GM12873 (cell line): ENCODE measurements around the gene CXCR5.

Experiments used
- TF ChIP-seq, protein P1 (sequence below): IDR thresholded peaks from 2 replicates; pipeline ENCODE4 v1.5.1; 2012; ENCODE audit warnings: low read depth, mild to moderate bottlenecking, moderate library complexity, low read length, control low read depth; ENCODE audit not compliant: insufficient read depth; ENCODE audit errors: missing control alignments

The CXCR5 gene

DNA sequence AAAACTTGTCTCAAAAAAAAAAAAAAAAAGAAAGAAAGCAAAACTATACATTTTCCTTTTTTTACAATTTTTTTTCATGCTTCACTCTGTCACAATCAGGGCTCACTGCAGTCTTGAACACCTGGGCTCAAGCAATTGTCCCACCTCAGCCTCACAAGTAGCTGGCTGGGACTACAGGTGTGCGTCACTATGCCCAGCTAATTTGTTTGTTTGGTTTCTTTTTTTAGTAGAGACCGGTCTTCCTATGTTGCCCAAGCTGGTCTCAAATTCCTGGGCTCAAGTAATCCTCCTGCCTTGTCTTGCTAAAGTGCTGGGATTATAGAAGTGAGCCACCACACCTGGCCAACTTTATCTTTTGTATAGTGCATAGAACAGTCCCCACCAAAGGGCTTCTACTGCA lies 15.0 kb upstream of the CXCR5 start:
- TF ChIP-seq, protein P1, sequence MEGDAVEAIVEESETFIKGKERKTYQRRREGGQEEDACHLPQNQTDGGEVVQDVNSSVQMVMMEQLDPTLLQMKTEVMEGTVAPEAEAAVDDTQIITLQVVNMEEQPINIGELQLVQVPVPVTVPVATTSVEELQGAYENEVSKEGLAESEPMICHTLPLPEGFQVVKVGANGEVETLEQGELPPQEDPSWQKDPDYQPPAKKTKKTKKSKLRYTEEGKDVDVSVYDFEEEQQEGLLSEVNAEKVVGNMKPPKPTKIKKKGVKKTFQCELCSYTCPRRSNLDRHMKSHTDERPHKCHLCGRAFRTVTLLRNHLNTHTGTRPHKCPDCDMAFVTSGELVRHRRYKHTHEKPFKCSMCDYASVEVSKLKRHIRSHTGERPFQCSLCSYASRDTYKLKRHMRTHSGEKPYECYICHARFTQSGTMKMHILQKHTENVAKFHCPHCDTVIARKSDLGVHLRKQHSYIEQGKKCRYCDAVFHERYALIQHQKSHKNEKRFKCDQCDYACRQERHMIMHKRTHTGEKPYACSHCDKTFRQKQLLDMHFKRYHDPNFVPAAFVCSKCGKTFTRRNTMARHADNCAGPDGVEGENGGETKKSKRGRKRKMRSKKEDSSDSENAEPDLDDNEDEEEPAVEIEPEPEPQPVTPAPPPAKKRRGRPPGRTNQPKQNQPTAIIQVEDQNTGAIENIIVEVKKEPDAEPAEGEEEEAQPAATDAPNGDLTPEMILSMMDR: no peak

DNA sequence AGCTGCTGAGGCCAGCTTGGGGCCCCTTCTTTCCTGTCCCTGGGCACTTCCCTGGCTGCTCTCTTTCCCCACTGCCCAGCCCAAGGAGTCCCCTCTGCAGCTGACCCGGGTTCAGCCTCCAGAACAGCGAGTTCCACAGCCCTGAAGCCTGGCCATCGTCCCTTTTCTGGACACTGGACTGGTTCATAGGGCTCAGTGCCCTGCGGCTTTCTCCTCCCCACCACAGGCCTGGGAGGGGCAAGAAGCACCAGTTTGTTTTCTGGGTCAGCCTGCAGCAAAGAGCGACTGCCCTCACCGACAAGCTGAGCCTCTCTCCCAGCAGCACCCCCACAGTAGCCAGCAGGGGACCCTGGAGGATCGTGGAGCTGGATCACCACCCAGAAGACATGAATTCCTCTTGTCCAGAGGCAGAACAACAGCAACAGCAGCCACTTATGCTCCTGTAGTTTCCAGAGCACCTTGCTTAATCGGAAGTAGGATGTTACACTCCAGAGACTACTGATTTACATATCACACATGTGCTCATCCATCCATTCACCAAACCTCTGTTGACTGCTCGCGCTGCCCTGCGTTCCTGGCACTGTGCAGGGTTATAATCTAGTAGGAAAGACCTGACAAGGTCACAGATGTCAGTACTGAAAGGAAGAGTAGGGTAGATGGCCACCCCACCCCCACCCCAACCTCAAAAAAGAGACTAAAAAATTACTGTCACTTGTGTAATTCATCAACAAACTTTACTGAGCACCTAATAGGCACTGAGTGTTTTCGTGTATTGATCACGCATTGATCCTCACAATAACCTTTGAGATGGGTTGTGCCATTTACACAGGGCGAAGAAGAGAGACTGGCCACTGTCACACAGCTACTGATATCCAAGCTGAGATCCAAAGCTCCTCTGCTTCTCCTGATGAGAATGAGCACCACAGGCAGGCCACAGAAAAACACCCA lies 13.0 kb upstream of the CXCR5 start:
- TF ChIP-seq, protein P1: no peak

DNA sequence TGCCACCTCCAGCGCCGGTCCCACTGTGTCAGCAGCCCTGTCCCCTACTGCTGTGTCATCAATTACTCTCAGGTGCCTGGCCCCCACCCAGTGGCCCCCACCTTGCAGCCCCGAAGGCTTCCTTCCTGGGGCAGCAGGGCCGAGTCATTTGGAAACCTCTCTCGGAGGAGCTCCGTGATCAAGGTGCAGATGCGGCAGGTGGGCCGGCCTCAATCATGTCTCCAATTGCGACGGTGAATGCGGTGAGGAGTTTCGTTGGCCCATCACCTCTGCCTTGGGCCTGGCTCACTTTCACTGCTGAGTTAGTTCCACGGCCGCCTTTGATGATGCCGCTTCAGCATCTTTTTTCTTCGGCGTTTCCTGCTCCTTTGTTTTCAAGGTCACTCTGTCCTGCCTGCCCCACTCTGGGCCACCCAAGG lies 11.3 kb upstream of the CXCR5 start:
- TF ChIP-seq, protein P1: no peak

DNA sequence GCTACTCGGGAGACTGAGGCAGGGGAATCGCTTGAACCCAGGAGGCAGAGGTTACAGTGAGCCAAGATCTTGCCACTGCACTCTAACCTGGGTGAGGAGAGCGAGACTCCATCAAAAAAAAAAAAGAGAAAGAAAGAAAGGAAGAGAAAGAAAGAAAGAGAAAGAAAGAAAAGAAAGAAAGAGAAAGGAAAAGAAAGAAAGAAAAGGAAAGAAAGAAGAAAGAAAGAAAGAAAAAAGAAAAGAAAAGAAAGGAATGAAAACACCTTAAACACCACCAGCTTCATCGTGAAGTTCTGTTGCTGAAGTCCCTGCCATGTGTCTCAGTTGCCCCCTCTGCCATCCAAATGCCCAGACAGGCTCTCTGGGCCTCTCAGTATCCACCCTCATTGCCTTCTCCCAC lies 9.9 kb upstream of the CXCR5 start:
- TF ChIP-seq, protein P1: no peak

DNA sequence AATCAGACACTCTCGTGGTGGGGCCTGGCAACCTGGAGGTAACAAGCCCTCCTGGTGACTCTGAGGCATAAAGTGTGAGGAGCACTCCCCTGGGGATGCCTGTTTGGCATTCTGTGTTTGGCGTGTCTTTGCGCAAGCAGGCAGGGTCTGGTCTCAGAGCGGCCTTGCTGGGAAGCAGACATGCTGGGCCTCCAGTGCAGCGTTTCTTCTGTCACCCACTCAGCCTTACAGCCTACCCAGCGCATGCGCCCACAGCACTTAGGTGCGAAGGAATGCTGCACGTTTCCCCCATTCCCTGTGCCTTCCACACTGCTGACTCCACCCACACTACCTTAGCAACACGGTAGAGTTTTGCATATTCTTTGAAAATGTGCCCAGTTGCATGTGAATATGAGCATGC lies 7.4 kb upstream of the CXCR5 start:
- TF ChIP-seq, protein P1: no peak

DNA sequence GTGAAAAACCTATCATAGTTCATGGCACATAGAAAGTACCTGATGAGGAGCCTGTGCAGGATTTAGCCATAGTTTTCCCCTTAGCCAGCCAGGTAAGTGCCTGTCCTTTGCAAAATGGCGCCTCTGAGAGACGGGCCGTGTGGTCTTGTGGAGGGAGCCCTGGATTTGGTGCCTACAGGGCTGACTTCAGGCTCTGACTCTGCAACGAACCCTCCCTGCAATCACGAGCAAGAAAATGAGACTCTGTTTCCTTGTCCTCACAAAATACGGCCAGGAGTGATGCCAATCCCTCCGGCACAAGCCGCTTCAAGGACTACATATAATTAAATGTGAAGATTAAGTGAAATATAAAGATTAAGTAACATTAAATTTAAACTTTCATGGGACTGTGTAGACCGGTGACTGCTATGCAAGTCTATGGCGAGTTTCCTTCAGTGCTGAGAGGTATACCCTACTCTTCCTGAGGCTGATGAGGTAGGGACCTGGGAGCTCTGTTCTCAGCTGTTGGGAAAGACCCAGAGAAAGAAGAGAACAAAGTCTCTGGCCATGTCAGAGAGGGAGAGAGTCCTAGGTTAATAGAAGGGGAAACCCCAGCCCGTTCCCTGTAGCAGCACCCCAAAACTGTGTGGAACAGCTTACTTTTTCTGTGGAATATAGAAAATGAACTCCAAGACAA lies 6.1 kb upstream of the CXCR5 start:
- TF ChIP-seq, protein P1: no peak

DNA sequence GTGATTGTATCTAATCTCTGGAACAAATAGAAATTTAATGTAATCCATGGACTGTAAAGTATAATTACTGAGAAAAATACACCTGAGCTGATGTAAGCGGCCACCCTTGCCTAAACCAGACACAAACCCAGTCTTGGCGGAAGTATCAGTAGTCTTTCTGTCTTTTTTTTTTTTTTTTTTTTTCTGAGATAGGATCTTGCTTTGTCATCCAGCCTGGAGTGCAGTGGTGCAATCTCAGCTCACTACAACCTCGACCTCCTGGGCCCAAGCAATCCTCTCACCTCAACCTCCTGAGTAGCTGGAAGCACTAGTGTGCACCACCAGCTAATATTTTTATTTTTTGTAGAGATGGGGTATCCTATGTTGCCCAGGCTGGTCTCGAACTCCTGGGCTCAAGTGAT lies 5.5 kb upstream of the CXCR5 start:
- TF ChIP-seq, protein P1: no peak
